Heart right ventricle (tissue), 16 donors: Measurements from ENCODE around the gene SORL1. TPM values are rescaled to one million over a fixed set of nuclear protein-coding genes. Genes with fewer than 3 reads are reported as not detected.
"Not testable (repeated sequence)": the region's sequence is repeated elsewhere in the genome, so short reads cannot be mapped to it uniquely, and the experiment has no call there.

ENCODE experiments used
- ATAC-seq, 8 donors: fragments of 200-7000 bp; cut with Tn5 transposase; one replicate each; pipeline ENCODE4 v1.9.1; 2020; ENCODE audit warnings: mild to moderate bottlenecking in 8 of 8, moderate library complexity in 8 of 8, moderate number of reproducible peaks in 1 of 8
- DNase-seq, 2 donors: peaks; one replicate each; pipeline ENCODE4 v3.0.0-alpha.2; 2020
- H3K27ac ChIP-seq, 10 donors: fragments of 200-600 bp; sonication (generic) in 2 of 10; one replicate each; pipeline versions ENCODE4 v1.5.0 to v1.8.0; 2020 to 2022; ENCODE audit warnings: mild to moderate bottlenecking in 3 of 10
- H3K27me3 ChIP-seq, 7 donors: fragments of 200-600 bp; one replicate each; pipeline ENCODE4 v1.8.0; 2021 to 2022; ENCODE audit warnings: mild to moderate bottlenecking in 2 of 7
- H3K36me3 ChIP-seq, 9 donors: fragments of 200-600 bp; sonication (generic) in 1 of 9; one replicate each; pipeline versions ENCODE4 v1.5.0 to v1.8.0; 2020 to 2022; ENCODE audit warnings: mild to moderate bottlenecking in 2 of 9
- H3K4me1 ChIP-seq, 9 donors: fragments of 200-600 bp; sonication (generic) in 1 of 9; one replicate each; pipeline versions ENCODE4 v1.5.0 to v1.8.0; 2020 to 2022; ENCODE audit warnings: mild to moderate bottlenecking in 4 of 9
- H3K4me3 ChIP-seq, 10 donors: fragments of 200-600 bp; sonication (generic) in 2 of 10; one replicate each; pipeline versions ENCODE4 v1.5.0 to v1.8.0; 2020 to 2022; ENCODE audit warnings: mild to moderate bottlenecking in 7 of 10, moderate library complexity in 2 of 10
- H3K9me3 ChIP-seq, 11 donors: fragments of 200-600 bp in 10 of 11; sonication (generic) in 2 of 11; one replicate each; pipeline versions ENCODE4 v1.5.0 to v1.8.0; 2013 to 2022; ENCODE audit warnings: mild to moderate bottlenecking in 2 of 11, control low read depth in 1 of 11, moderate library complexity in 1 of 11
- CTCF ChIP-seq, 9 donors: fragments of 200-600 bp; sonication (generic) in 2 of 9; IDR thresholded peaks; one replicate each; pipeline versions ENCODE4 v1.5.0 to v1.8.0; 2021 to 2022; ENCODE audit warnings: antibody characterized with exemption in 9 of 9, mild to moderate bottlenecking in 5 of 9, moderate library complexity in 1 of 9
- WGBS, 2 donors: extraction: QIAGEN DNeasy Blood & Tissue Kit; methylation state at CpG; one replicate each; pipeline ENCODE4 v1.1.7; 2013; ENCODE audit warnings: inconsistent platforms in 1 of 2; 5-methylcytosine and 5-hydroxymethylcytosine counted together
- intact Hi-C, 10 donors: fragments of 100-400 bp; cut with DNase I; formaldehyde crosslinking; loops; one replicate each; pipeline versions ENCODE4 v1.11.1 to v1.14.2; 2022
- polyA plus RNA-seq, 2 donors: library from polyadenylated mRNA; stranded (reverse); fragments of 200-250 nt; gene quantifications; one replicate each; pipeline ENCODE4 v1.2.3, GENCODE V29; 2013
- total RNA-seq, 10 donors: library from RNA; stranded (reverse); fragmentation: NEBNext Ultra II Directional in 3 of 10; extraction: Animal tissue kit (Norgen Biotek cat#: 25700) in 3 of 10; gene quantifications; one replicate each; pipeline versions ENCODE4 v1.2.1 to v1.2.4, GENCODE V29; 2021 to 2023
- donor health status: Arrhythmogenic right ventricular cardiomyopathy.
- donor health status: ischemic (EF 13 %, LVEDD 7.1; RV severe dilation, severe dysfunction).
- donor health status: healthy with polysubstance abuse.
- donor health status: DM: no; HTN: yes; CAD: no.
- donor health status: DM: no; HTN: no; CAD: no.
- donor health status: ischemic (EF 25% LVEDD 6.9; RV normal size, moderate dysfunction).
- donor health status: ischemic (EF 25% LVEDD 5.7; RV mildly dilated, moderate dysfunction).
- donor health status: healthy.
- donor health status: DM: yes; HTN: yes; CAD: no.
- donor health status: Ischemic cardiomyopathy.
- donor health status: ischemic (EF 35%, LVEDD 5.7; RV mildly dilated, moderate dysfunction).
- donor health status: nonischemic (EF 11% LVEDD 7.7; RV severe dilation, severe dysfunction).
- donor health status: DM: yes; HTN: yes; CAD: no.
- donor health status: PGD.
- donor health status: ischemic (EF 29% LVEDD 5.4; RV normal size, mild dysfunction).
- donor health status: nonischemic (EF 23%, LVEDD 6.1; RV moderate dilation, normal function).

Gene SORL1
- total and polyA plus RNA-seq, 12 donors: 0.26 to 15.1 (median 8.7) TPM

- H3K9me3 ChIP-seq: peaks cover 0 to 7% (median 0%) of the 10 kb centered on the region in 11 donors
- intact Hi-C loops: no loop called here
- no peak overlapping the region for H3K27ac ChIP-seq
- H3K4me3 ChIP-seq: no peak overlapping the region
- no peaks in the 10 kb centered on the region for H3K27me3 ChIP-seq
- no peak for TF ChIP-seq CTCF (IDR thresholded peaks at IDR 0.05)
- no peak for ATAC-seq
- H3K36me3 ChIP-seq: no peaks in the 10 kb centered on the region
- 85 to 93% methylated on average over 2 of the region's 2 CpGs for WGBS, 2 donors
- no peak for DNase-seq
- peaks cover 0 to 9% (median 0%) of the 10 kb centered on the region in 9 donors for H3K4me1 ChIP-seq
These were observed 43.3 kb upstream of the SORL1 start for GRCh38 chr11:121408830-121409229.

GRCh38 chr11:121410041-121410440, 42.1 kb upstream of the SORL1 start:
- ATAC-seq, H3K27me3 ChIP-seq, H3K27ac ChIP-seq, H3K4me3 ChIP-seq, H3K9me3 ChIP-seq, H3K36me3 ChIP-seq, intact Hi-C loops, DNase-seq: not testable (repeated sequence)
- WGBS, 2 donors: 96 to 97% methylated on average over 2 of the region's 2 CpGs
- H3K4me1 ChIP-seq: peaks cover 0 to 21% (median under 1%) of the 10 kb centered on the region in 9 donors

GRCh38 chr11:121411330-121411729, 40.8 kb upstream of the SORL1 start:
- DNase-seq, intact Hi-C loops: not testable (repeated sequence)

GRCh38 chr11:121412000-121412587, 40.0 kb upstream of the SORL1 start:
- no peaks in the 10 kb centered on the region for H3K27me3 ChIP-seq
- intact Hi-C loops: no loop called here
- H3K9me3 ChIP-seq: no peaks in the 10 kb centered on the region
- no peaks in the 10 kb centered on the region for H3K36me3 ChIP-seq
- no peak for ATAC-seq
- H3K4me3 ChIP-seq: no peak overlapping the region
- 92 to 96% methylated on average over 4 of the region's 4 CpGs for WGBS, 2 donors
- TF ChIP-seq CTCF (IDR thresholded peaks at IDR 0.05): no peak
- H3K4me1 ChIP-seq: peaks cover 1 to 33% (median 19%) of the 10 kb centered on the region in 9 donors
- H3K27ac ChIP-seq: no peak overlapping the region
- DNase-seq: no peak

More at GRCh38 chr11:121411330-121411729, 40.8 kb upstream of the SORL1 start:
- not testable (repeated sequence) for H3K27ac ChIP-seq, H3K36me3 ChIP-seq, H3K4me3 ChIP-seq, ATAC-seq, H3K27me3 ChIP-seq, H3K9me3 ChIP-seq
- peaks cover 0 to 26% (median 12%) of the 10 kb centered on the region in 9 donors for H3K4me1 ChIP-seq

- Histone ChIP-seq H3K36me3 (no peaks in the 10 kb centered on the region), H3K9me3 (no peaks in the 10 kb centered on the region), H3K27ac (no peak overlapping the region), H3K4me3 (no peak overlapping the region), H3K27me3 (no peaks in the 10 kb centered on the region), H3K4me1 (peaks cover 4 to 41% (median 25%) of the 10 kb centered on the region in 9 donors)
- intact Hi-C loops: no loop called here
- DNase-seq (no peak), ATAC-seq (no peak)
- WGBS, 2 donors: 69 to 72% methylated on average over 4 of the region's 4 CpGs
- TF ChIP-seq CTCF (IDR thresholded peaks at IDR 0.05): no peak
These were observed 39.3 kb upstream of the SORL1 start for GRCh38 chr11:121412711-121413415.
